BJ (cell line): Measurements from ENCODE around the gene ZBTB9. TPM values are rescaled to one million over a fixed set of nuclear protein-coding genes. Genes with fewer than 3 reads are reported as not detected.

Source experiments
- CTCF ChIA-PET: fragments of 350-600 bp; formaldehyde crosslinking; extraction: SDS; loops from one replicate; lab custom pipeline; 2021; ENCODE audit warnings: antibody characterized with exemption, inconsistent platforms; lab: Yijun Ruan, JAX
- POLR2A ChIA-PET: fragments of 300-600 bp; sonication (Branson Sonifier 250); formaldehyde crosslinking; extraction: SDS; loops from one replicate; lab custom pipeline; 2021; ENCODE audit warnings: antibody characterized with exemption; lab: Charles Lee
- DNase-seq: peaks from one replicate; pipeline ENCODE4 v3.0.0-alpha.2; 2011; ENCODE audit warnings: low read depth
- H3K27me3 ChIP-seq: 2 replicates; pipeline ENCODE4 v1.6.0; 2011; ENCODE audit warnings: low read length; ENCODE audit not compliant: control insufficient read depth, insufficient read depth
- H3K36me3 ChIP-seq: 2 replicates; pipeline ENCODE4 v1.5.1; 2011; ENCODE audit warnings: low read length; ENCODE audit not compliant: control insufficient read depth, insufficient read depth
- H3K4me3 ChIP-seq: 2 replicates; pipeline ENCODE4 v1.5.1; 2011; ENCODE audit warnings: low read depth, mild to moderate bottlenecking, control low read depth, low read length
- polyA plus RNA-seq: library from polyadenylated mRNA; depleted of rRNA; stranded (reverse); fragments of >200 nt; gene quantifications from 2 replicates; pipeline ENCODE4 v1.2.3, GENCODE V29; 2011
- TF ChIP-seq, protein P1 (sequence below): IDR thresholded peaks from 2 replicates; pipeline ENCODE4 v1.5.1; 2011; ENCODE audit warnings: low read depth, mild to moderate bottlenecking, control low read depth, inconsistent platforms, low read length, moderate library complexity; ENCODE audit not compliant: insufficient read depth

Gene ZBTB9
- polyA plus RNA-seq, 1 experiment: 5.7 TPM

DNA sequence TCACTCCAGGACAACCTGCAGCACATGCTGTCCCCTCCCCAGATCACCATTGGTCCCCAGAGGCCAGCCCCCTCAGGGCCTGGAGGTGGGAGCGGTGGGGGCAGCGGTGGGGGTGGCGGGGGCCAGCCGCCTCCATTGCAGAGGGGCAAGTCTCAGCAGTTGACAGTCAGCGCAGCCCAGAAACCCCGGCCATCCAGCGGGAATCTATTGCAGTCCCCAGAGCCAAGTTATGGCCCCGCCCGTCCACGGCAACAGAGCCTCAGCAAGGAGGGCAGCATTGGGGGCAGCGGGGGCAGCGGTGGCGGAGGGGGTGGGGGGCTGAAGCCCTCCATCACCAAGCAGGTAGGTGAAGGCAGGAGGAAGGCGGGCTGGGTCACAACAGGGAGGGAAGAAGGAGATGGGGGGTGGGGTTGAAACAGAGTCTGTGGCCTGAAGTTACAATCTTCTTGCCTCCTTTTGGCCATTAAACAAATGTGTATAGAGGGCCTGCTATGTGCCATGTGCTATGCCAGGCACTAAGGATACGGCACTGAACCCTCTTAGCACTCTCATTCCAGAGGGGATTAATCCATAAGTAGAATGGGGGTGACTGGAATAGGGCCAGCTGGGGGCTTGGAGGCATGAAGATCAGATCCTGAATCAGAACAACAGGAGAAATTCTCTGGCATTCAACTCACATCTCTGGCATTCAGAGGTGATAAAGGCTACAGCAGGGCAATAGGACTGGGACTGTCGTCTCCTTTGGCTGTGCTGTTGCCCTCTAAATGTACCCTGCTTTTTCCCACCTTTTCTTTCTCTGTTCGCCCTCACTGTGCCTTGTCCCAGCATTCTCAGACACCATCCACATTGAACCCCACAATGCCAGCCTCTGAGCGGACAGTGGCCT lies 10.5 kb upstream of the ZBTB9 start:
- CTCF ChIA-PET: no interaction called here
- POLR2A ChIA-PET: no interaction called here
- H3K36me3 ChIP-seq: peaks cover 46% of the 10 kb centered on the region
- no peak overlapping the region for H3K4me3 ChIP-seq
- TF ChIP-seq, protein P1, sequence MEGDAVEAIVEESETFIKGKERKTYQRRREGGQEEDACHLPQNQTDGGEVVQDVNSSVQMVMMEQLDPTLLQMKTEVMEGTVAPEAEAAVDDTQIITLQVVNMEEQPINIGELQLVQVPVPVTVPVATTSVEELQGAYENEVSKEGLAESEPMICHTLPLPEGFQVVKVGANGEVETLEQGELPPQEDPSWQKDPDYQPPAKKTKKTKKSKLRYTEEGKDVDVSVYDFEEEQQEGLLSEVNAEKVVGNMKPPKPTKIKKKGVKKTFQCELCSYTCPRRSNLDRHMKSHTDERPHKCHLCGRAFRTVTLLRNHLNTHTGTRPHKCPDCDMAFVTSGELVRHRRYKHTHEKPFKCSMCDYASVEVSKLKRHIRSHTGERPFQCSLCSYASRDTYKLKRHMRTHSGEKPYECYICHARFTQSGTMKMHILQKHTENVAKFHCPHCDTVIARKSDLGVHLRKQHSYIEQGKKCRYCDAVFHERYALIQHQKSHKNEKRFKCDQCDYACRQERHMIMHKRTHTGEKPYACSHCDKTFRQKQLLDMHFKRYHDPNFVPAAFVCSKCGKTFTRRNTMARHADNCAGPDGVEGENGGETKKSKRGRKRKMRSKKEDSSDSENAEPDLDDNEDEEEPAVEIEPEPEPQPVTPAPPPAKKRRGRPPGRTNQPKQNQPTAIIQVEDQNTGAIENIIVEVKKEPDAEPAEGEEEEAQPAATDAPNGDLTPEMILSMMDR: no peak
- no peak for DNase-seq
- H3K27me3 ChIP-seq: no peaks in the 10 kb centered on the region

DNA sequence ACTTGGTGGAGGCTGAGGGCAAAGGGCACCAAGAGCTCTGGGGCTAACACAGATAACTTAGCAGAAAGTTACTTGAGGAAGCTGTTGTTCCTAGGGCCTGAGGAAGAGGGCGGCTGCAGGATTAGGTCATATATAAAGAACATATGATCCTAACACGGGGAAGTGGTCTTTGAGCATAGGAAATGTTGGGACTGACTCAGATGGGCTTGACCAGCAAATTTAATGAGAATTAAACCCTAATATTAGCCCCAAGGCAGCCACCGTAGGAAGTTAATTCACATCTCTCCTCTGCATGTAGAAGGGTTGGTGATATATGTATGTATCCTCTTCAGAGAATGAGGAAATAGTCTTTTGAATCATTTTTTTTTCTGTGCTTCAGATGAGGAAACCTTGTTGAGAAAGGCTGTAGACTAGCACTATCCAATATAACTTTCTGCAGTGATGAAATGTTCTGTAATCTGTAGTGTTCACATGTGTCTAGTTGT lies 9.2 kb upstream of the ZBTB9 start:
- peaks cover 47% of the 10 kb centered on the region for H3K36me3 ChIP-seq
- DNase-seq: no peak
- H3K4me3 ChIP-seq: no peak overlapping the region
- TF ChIP-seq, protein P1: no peak
- no peaks in the 10 kb centered on the region for H3K27me3 ChIP-seq
- ChIA-PET POLR2A (no interaction called here), CTCF (no interaction called here)

GRCh38 chr6:33446356-33446755 lies 8.0 kb upstream of the ZBTB9 start:
- Histone ChIP-seq H3K4me3 (no peak overlapping the region), H3K36me3 (peaks cover 42% of the 10 kb centered on the region), H3K27me3 (no peaks in the 10 kb centered on the region)
- POLR2A ChIA-PET: no interaction called here
- CTCF ChIA-PET: no interaction called here
- no peak for DNase-seq
- TF ChIP-seq, protein P1: no peak

DNA sequence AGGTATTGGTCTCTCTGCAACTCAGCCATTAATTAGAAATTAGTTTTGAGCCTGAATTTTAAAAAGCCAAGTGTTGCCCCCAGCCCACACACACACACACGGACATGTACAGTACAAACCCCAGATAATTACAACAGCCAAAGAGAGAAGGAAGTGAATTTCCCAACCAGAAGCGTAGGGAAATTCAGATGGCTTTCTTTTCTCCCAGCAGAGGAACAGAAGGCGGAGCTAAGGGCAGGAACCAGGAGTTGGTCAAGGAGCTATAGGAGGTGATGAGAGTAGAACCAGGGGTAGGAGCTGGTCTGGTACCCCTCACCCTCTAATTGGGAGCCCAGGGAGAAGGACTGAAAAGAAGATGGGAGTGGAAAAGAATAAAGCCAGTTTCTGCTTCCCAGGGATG lies 3.9 kb upstream of the ZBTB9 start:
- ChIA-PET CTCF (interaction anchor here (1.5 kb wide), 1 partner anchor 12 kb away, joined by 3 read pairs; no protein-coding TSS in a partner anchor), POLR2A (no interaction called here)
- DNase-seq: no peak
- H3K27me3 ChIP-seq: no peaks in the 10 kb centered on the region
- no peak overlapping the region for H3K4me3 ChIP-seq
- peaks cover 24% of the 10 kb centered on the region for H3K36me3 ChIP-seq
- TF ChIP-seq, protein P1: no peak

DNA sequence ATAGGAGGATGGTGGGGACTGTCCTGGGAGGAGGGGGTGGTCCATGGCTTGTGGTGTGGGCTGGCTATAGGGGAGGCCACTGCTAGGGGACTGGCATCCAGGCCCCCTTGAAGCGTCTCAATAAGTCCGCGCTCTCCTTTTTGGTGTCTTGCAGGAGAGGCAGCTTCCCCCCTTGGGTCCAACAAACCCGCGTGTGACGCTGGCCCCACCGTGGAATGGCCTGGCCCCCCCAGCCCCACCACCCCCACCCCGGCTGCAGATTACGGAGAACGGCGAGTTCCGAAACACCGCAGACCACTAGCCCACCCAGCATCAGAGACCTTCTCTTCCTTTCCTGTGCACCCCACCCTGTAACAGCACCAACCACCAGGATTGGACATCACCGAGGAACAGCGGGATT lies 2.8 kb upstream of the ZBTB9 start:
- TF ChIP-seq, protein P1: no peak
- ChIA-PET POLR2A (no interaction called here), CTCF (no interaction called here)

More for the DNA sequence above, 2.8 kb upstream of the ZBTB9 start:
- Histone ChIP-seq H3K27me3 (no peaks in the 10 kb centered on the region), H3K4me3 (no peak overlapping the region), H3K36me3 (peaks cover 20% of the 10 kb centered on the region)
- DNase-seq: no peak
